ENCODE results near the gene GPRIN2.

The GPRIN2 gene

DNA sequence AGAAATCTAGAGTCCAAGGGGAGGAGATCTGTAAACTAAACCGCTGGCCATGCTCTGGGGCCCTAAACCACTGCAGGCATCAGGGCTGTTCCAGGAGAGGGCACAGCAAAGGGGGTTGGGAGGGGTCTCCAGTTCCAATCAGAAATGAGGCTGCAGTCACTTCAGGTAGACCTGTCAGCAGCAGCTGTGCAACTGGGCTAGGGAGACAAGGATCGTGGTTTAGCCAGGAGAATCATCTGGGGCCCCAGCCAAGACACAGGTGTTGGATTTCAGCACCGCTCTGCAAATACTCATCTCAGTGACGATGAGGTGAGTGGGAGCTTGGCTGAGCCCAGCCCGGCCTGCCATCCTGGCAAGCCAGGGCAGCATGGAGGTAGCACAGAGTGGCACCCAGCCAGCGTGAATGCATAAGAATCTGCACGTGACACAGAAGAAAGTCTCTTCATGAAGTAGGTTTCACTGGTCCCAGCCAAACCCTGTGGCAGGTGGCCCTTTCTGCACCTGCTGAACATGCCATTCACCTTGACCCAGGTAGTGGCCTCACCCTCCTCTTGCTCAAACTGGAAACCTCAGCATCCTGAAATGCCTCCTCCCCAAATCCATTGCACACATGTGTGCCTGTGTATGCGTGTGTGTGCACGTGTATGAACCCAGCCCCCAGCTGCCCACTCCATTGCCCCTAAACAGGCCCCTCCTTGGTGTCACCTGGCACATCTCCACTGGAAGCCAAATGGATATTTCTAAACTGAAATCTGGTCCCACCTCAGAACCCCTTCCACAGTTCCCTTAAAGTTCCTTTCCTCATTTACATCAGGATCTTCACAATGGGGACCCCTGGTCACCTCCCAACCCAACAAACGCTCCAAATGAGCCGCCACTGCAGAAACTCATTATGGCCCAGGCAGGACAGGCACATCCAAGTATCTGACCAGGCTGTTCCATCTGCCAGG is 9.6 kb downstream of the GPRIN2 start:
- H3K4me3 ChIP-seq (replicated peaks; ENCODE audit: insufficient read depth, low read length), result no peak overlapping the region
- H3K27me3 ChIP-seq (ENCODE audit: insufficient read depth, poor library complexity, severe bottlenecking), result peaks cover 8% of the 10 kb centered on the region
- no peak for TF ChIP-seq POLR2AphosphoS5 (IDR thresholded peaks at IDR 0.05; ENCODE audit: low read depth)
- TF ChIP-seq, protein P1, sequence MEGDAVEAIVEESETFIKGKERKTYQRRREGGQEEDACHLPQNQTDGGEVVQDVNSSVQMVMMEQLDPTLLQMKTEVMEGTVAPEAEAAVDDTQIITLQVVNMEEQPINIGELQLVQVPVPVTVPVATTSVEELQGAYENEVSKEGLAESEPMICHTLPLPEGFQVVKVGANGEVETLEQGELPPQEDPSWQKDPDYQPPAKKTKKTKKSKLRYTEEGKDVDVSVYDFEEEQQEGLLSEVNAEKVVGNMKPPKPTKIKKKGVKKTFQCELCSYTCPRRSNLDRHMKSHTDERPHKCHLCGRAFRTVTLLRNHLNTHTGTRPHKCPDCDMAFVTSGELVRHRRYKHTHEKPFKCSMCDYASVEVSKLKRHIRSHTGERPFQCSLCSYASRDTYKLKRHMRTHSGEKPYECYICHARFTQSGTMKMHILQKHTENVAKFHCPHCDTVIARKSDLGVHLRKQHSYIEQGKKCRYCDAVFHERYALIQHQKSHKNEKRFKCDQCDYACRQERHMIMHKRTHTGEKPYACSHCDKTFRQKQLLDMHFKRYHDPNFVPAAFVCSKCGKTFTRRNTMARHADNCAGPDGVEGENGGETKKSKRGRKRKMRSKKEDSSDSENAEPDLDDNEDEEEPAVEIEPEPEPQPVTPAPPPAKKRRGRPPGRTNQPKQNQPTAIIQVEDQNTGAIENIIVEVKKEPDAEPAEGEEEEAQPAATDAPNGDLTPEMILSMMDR (IDR thresholded peaks at IDR 0.05; ENCODE audit: insufficient read depth, low read length), result no peak
- TF ChIP-seq REST (IDR thresholded peaks at IDR 0.05; ENCODE audit: insufficient replicate concordance, low read depth), result no peak
- no peak for TF ChIP-seq GABPA (IDR thresholded peaks at IDR 0.05; ENCODE audit: low read depth)
- no peak for TF ChIP-seq SPI1 (IDR thresholded peaks at IDR 0.05; ENCODE audit: borderline replicate concordance, low read depth)
- no peak overlapping the region for H3K27ac ChIP-seq (replicated peaks)
- DNase-seq (ENCODE audit: low read depth in 1 of 2, low spot score in 1 of 2), result no peak

GRCh38 chr10:46545861-46546590 is 10.4 kb downstream of the GPRIN2 start:
- H3K4me3 ChIP-seq (replicated peaks; ENCODE audit: insufficient read depth, low read length), result no peak overlapping the region

GRCh38 chr10:46544989-46545791 is 11.3 kb downstream of the GPRIN2 start:
- no peak overlapping the region for H3K4me3 ChIP-seq (replicated peaks; ENCODE audit: insufficient read depth, low read length)
- H3K27ac ChIP-seq (replicated peaks), result no peak overlapping the region
- TF ChIP-seq POLR2AphosphoS5 (IDR thresholded peaks at IDR 0.05; ENCODE audit: low read depth) (no peak), SPI1 (IDR thresholded peaks at IDR 0.05; ENCODE audit: borderline replicate concordance, low read depth) (peak; percentile 72), GABPA (IDR thresholded peaks at IDR 0.05; ENCODE audit: low read depth) (no peak), REST (IDR thresholded peaks at IDR 0.05; ENCODE audit: insufficient replicate concordance, low read depth) (no peak)
- TF ChIP-seq, protein P1 (IDR thresholded peaks at IDR 0.05; ENCODE audit: insufficient read depth, low read length), result peak; percentile 27
- DNase-seq (ENCODE audit: low read depth in 1 of 2, low spot score in 1 of 2), result peak in 1 of 2 experiments; percentile 34
- peaks cover 7% of the 10 kb centered on the region for H3K27me3 ChIP-seq (ENCODE audit: insufficient read depth, poor library complexity, severe bottlenecking)

More at GRCh38 chr10:46545861-46546590, 10.4 kb downstream of the GPRIN2 start:
- TF ChIP-seq SPI1 (IDR thresholded peaks at IDR 0.05; ENCODE audit: borderline replicate concordance, low read depth), result no peak
- Histone ChIP-seq H3K27me3 (ENCODE audit: insufficient read depth, poor library complexity, severe bottlenecking) (peaks cover 6% of the 10 kb centered on the region), H3K27ac (replicated peaks) (no peak overlapping the region)
- DNase-seq (ENCODE audit: low read depth in 1 of 2, low spot score in 1 of 2), result no peak

Measured in HL-60 (cell line).